ENCODE measurements around the gene GABRD. TPM values are rescaled to one million over a fixed set of nuclear protein-coding genes. Genes with fewer than 3 reads are reported as not detected.
A peak's percentile ranks its signal among the peaks of the same experiment; 100 is the strongest.

Gene GABRD
- total RNA-seq, 4 donors from 2014 or later = 0.83 TPM; not detected in 3

- Histone ChIP-seq H3K27me3 (peaks cover 7 to 33% of the 10 kb centered on the region in 2 donors), H3K36me3 (no peaks in the 10 kb centered on the region), H3K27ac (no peak overlapping the region), H3K4me3 (no peak overlapping the region), H3K9me3 (no peaks in the 10 kb centered on the region), H3K4me1 (peaks cover 0 to 4% of the 10 kb centered on the region in 2 donors)
- no peak for DNase-seq
- TF ChIP-seq CTCF (IDR thresholded peaks at IDR 0.05) = no peak
- no peak for TF ChIP-seq POLR2A (IDR thresholded peaks at IDR 0.05)
- intact Hi-C loops (cut with DNase I; ENCODE audit: low total_unique reads) = no loop called here
Observed at GRCh38 chr1:2024451-2024850, 5.3 kb downstream of the GABRD start.

GRCh38 chr1:2024887-2025286, 5.7 kb downstream of the GABRD start:
- Histone ChIP-seq H3K36me3 (no peaks in the 10 kb centered on the region), H3K4me3 (no peak overlapping the region), H3K4me1 (peaks cover 0 to under 1% of the 10 kb centered on the region in 2 donors), H3K9me3 (no peaks in the 10 kb centered on the region), H3K27ac (no peak overlapping the region), H3K27me3 (peaks cover 3 to 30% of the 10 kb centered on the region in 2 donors)
- DNase-seq = no peak
- intact Hi-C loops (cut with DNase I; ENCODE audit: low total_unique reads) = no loop called here
- TF ChIP-seq CTCF (IDR thresholded peaks at IDR 0.05) (no peak), POLR2A (IDR thresholded peaks at IDR 0.05) (no peak)

GRCh38 chr1:2025491-2025981, 6.4 kb downstream of the GABRD start:
- Histone ChIP-seq H3K27ac (peak overlapping the region in 1 of 2 donors; percentile 11), H3K36me3 (no peaks in the 10 kb centered on the region), H3K4me3 (no peak overlapping the region), H3K4me1 (no peaks in the 10 kb centered on the region), H3K9me3 (no peaks in the 10 kb centered on the region), H3K27me3 (peaks cover 0 to 23% of the 10 kb centered on the region in 2 donors)
- peak in 1 of 2 donors; percentile 47 for DNase-seq
- intact Hi-C loops (cut with DNase I; ENCODE audit: low total_unique reads) = no loop called here
- no peak for TF ChIP-seq POLR2A (IDR thresholded peaks at IDR 0.05)
- no peak for TF ChIP-seq CTCF (IDR thresholded peaks at IDR 0.05)

- Histone ChIP-seq H3K36me3 (no peaks in the 10 kb centered on the region), H3K4me3 (no peak overlapping the region), H3K27ac (no peak overlapping the region), H3K9me3 (no peaks in the 10 kb centered on the region), H3K4me1 (no peaks in the 10 kb centered on the region), H3K27me3 (no peaks in the 10 kb centered on the region)
- DNase-seq = no peak
- intact Hi-C loops (cut with DNase I; ENCODE audit: low total_unique reads) = no loop called here
- TF ChIP-seq CTCF (IDR thresholded peaks at IDR 0.05) = no peak
Observed at GRCh38 chr1:2027961-2028583, 8.9 kb downstream of the GABRD start.

- no peak for TF ChIP-seq POLR2A (IDR thresholded peaks at IDR 0.05)
- no peak for TF ChIP-seq CTCF (IDR thresholded peaks at IDR 0.05)
- Histone ChIP-seq H3K9me3 (no peaks in the 10 kb centered on the region), H3K27me3 (no peaks in the 10 kb centered on the region), H3K4me1 (no peaks in the 10 kb centered on the region), H3K27ac (no peak overlapping the region), H3K4me3 (no peak overlapping the region), H3K36me3 (no peaks in the 10 kb centered on the region)
- intact Hi-C loops (cut with DNase I; ENCODE audit: low total_unique reads) = no loop called here
- DNase-seq = no peak
Observed at GRCh38 chr1:2028870-2029560, 9.9 kb downstream of the GABRD start.
